GM19397 (cell line): ENCODE data around the gene MSANTD1.

Experiments used
- ATAC-seq: cut with Tn5 transposase; IDR thresholded peaks from one replicate; pipeline ENCODE4 v1.9.1; 2021; ENCODE audit warnings: mild to moderate bottlenecking, moderate library complexity; ENCODE audit not compliant: unreplicated experiment

The MSANTD1 gene

GRCh38 chr4:3232001-3232400, 17.0 kb upstream of the MSANTD1 start:
- no peak for ATAC-seq

- ATAC-seq = no peak
Measured at GRCh38 chr4:3232871-3233271, 16.1 kb upstream of the MSANTD1 start.

- no peak for ATAC-seq
Measured at GRCh38 chr4:3233391-3234071, 15.4 kb upstream of the MSANTD1 start.

DNA sequence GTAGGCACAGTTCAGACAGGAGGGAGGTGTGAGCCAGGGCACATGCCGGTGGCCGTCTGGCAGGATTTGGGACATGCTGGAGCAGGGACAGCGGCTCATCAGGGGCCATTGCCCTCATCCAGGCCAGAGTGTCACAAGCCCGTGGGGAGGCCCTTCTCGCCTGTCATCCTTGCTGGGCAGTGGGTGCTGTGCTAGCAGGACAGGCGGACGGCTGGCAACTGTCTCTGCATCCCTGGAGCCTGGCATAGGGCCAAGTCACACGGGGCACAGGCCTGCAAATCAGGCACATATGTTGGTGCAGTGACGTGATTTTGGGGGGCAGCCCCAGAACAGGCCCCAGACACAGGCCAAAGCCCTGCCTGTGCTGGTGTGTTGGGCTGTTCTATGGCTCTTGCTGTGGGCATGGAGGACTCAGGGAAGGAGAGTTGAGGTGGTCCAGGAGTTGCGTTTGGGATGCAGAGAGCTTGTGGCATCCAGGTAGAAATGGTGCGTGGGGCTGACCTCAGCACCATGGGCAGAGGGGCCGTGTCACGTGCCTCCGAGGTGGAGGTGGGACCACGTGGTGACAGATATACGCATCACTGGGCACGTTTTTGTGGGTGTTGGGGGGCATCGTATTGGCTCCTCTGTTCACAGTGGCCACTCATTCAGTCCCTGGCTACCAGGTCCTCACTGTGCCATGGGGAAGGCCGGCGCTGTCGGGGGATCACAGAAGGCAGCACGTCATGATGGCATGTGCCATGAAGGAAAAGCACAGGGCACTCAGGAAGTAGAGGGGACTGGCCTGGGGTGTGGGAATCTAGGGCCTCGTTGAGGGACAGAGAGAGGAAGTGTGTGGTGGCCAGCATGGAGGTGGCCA, 14.6 kb upstream of the MSANTD1 start:
- no peak for ATAC-seq

GRCh38 chr4:3235030-3235345, 14.0 kb upstream of the MSANTD1 start:
- ATAC-seq = no peak

GRCh38 chr4:3235581-3235980, 13.4 kb upstream of the MSANTD1 start:
- no peak for ATAC-seq

GRCh38 chr4:3236326-3236878, 12.6 kb upstream of the MSANTD1 start:
- no peak for ATAC-seq

- ATAC-seq = no peak
Measured at GRCh38 chr4:3237266-3237665, 11.7 kb upstream of the MSANTD1 start.

DNA sequence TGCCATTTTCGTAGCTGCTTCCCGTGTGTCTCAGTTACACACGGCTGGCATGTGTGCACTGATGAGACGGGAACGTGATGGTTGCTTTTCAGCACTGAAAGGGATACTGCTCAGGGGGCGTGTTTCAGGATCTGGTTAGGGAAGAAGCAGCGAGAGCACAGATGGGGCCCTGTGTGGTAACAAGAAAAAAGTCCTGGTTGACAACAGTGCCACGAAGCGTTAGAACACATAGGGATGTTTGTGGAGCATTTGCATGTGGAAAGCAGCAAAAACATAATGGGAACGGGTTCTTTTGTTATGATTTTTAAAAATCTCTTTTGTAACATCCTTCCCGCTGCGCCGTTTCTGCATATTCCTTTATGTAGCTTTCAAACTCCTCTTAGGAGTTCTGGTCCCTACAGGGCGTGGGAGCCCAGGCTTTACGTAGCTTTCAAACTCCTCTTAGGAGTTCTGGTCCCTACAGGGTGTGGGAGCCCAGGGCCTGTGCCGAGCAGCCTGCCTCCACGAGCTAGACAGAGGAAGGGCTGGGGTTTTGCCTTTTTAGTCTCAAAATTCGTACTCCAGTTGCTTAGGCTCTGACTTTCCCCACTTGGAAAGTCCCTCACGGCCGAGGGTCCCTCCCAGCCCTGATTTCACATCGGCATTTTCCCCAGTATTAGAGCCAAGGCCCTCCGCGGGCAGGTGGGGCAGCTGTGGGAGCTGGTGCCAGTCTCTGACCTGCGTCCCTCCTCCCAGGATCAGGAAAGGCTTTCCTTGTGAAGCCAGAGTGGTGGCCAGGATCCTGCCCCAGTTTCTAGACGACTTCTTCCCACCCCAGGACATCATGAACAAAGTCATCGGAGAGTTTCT, 11.0 kb upstream of the MSANTD1 start:
- no peak for ATAC-seq

GRCh38 chr4:3238721-3239120, 10.2 kb upstream of the MSANTD1 start:
- no peak for ATAC-seq

GRCh38 chr4:3239303-3239702, 9.7 kb upstream of the MSANTD1 start:
- no peak for ATAC-seq

GRCh38 chr4:3239998-3240920, 8.7 kb upstream of the MSANTD1 start:
- no peak for ATAC-seq

DNA sequence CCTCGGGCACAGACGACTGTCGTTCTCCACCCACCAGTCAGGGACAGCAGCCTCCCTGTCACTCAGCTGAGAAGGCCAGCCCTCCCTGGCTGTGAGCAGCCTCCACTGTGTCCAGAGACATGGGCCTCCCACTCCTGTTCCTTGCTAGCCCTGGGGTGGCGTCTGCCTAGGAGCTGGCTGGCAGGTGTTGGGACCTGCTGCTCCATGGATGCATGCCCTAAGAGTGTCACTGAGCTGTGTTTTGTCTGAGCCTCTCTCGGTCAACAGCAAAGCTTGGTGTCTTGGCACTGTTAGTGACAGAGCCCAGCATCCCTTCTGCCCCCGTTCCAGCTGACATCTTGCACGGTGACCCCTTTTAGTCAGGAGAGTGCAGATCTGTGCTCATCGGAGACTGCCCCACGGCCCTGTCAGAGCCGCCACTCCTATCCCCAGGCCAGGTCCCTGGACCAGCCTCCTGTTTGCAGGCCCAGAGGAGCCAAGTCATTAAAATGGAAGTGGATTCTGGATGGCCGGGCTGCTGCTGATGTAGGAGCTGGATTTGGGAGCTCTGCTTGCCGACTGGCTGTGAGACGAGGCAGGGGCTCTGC, 7.9 kb upstream of the MSANTD1 start:
- ATAC-seq = no peak

DNA sequence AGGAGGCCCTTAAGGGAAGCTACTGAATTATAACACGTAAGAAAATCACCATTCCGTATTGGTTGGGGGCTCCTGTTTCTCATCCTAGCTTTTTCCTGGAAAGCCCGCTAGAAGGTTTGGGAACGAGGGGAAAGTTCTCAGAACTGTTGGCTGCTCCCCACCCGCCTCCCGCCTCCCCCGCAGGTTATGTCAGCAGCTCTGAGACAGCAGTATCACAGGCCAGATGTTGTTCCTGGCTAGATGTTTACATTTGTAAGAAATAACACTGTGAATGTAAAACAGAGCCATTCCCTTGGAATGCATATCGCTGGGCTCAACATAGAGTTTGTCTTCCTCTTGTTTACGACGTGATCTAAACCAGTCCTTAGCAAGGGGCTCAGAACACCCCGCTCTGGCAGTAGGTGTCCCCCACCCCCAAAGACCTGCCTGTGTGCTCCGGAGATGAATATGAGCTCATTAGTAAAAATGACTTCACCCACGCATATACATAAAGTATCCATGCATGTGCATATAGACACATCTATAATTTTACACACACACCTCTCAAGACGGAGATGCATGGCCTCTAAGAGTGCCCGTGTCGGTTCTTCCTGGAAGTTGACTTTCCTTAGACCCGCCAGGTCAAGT, 6.9 kb upstream of the MSANTD1 start:
- ATAC-seq = no peak

DNA sequence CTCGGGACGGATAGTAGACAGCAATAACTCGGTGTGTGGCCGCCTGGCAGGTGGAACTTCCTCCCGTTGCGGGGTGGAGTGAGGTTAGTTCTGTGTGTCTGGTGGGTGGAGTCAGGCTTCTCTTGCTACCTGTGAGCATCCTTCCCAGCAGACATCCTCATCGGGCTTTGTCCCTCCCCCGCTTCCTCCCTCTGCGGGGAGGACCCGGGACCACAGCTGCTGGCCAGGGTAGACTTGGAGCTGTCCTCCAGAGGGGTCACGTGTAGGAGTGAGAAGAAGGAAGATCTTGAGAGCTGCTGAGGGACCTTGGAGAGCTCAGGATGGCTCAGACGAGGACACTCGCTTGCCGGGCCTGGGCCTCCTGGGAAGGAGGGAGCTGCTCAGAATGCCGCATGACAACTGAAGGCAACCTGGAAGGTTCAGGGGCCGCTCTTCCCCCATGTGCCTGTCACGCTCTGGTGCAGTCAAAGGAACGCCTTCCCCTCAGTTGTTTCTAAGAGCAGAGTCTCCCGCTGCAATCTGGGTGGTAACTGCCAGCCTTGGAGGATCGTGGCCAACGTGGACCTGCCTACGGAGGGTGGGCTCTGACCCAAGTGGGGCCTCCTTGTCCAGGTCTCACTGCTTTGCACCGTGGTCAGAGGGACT, 5.7 kb upstream of the MSANTD1 start:
- no peak for ATAC-seq

GRCh38 chr4:3244002-3244401, 5.0 kb upstream of the MSANTD1 start:
- ATAC-seq = no peak

DNA sequence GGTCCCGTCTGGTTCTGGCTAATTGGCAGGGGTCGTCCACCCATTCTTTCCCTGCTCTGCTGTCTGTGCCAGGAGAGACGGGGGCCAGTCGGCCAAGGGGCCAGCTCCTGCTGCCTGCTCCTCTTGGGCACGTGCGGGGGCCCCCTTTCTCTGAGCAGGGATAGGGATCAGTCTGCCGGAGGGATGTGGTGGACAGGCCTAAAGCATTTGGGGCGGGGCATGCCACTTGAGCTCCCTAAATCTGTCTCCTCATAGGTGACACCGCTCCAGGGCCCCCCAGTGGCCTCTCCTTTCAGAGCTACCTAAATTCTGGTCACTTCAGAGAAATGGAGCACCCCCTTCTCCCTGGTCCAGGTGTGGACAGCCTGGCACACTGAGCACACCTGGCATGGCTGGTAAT, 4.2 kb upstream of the MSANTD1 start:
- no peak for ATAC-seq

DNA sequence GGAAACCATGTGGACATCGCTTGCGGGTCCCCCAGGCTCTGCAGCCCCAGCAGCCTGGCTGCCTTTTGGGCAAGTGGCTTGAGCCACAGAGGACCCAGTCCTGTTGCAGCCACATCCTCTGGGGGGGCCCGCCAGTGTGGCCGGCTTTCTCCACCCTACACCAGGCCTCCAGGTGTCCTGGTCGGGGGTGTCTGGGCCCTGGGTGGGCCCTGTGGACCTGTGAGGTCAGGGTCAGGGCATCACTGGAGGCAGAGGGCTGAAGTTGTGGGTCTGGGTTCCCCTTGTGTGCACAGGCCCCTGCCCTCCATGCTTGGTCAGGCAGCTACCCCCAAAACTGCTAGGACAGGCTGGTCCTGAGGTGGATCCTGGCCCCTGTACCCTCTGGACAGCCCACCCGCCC, 3.3 kb upstream of the MSANTD1 start:
- no peak for ATAC-seq
